Measurements from ENCODE around the gene TSPAN9. TPM values are rescaled to one million over a fixed set of nuclear protein-coding genes. Genes with fewer than 3 reads are reported as not detected.

Gene TSPAN9
- polyA plus RNA-seq, 2 of the 4 experiments (the other 2 are of a cell fraction), result 12.4 to 16.1 TPM

DNA sequence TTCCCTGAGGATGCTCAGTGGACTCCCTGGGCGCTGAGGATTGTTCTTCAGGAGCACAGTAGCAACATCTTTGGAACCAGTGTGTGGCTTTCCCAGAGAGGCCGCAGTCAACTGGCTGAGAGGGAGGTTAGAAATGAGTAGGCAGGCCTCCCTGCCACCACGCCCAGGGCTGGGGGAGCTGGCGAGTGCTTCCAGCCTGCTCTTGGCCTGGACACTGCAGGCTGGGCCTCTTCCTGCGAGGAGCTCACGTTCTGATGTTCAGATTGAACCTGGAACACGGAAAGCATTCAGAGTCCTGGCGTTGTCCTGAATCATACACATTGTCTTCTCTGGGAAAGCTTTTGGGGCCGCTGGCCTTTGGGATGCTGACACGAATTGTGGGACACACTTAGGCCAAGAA, 15.6 kb downstream of the TSPAN9 start:
- WGBS (ENCODE audit: missing lambda C conversion rate), result 87% methylated on average over 10 of the region's 10 CpGs
- H3K9me3 ChIP-seq, result no peaks in the 10 kb centered on the region
- ChIA-PET POLR2A (no interaction called here), CTCF (interaction anchor here (0.9 to 3.8 kb wide), 4 partner anchors 20 to 207 kb away, joined by 3 to 17 read pairs (median 6); no protein-coding TSS in a partner anchor)
- H3K4me2 ChIP-seq, result no peak overlapping the region
- no peak overlapping the region for H3K27ac ChIP-seq
- H3K4me3 ChIP-seq, result no peak overlapping the region
- no peak for DNase-seq (ENCODE audit: low read depth in 1 of 2, low spot score in 1 of 2)
- no peak for TF ChIP-seq ZSCAN20 (CRISPR knock-in tag; IDR thresholded peaks at IDR 0.05)
- TF ChIP-seq FOXS1 (CRISPR knock-in tag; IDR thresholded peaks at IDR 0.05), result no peak
- TF ChIP-seq, protein P1, sequence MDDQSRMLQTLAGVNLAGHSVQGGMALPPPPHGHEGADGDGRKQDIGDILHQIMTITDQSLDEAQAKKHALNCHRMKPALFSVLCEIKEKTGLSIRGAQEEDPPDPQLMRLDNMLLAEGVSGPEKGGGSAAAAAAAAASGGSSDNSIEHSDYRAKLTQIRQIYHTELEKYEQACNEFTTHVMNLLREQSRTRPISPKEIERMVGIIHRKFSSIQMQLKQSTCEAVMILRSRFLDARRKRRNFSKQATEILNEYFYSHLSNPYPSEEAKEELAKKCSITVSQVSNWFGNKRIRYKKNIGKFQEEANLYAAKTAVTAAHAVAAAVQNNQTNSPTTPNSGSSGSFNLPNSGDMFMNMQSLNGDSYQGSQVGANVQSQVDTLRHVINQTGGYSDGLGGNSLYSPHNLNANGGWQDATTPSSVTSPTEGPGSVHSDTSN (IDR thresholded peaks at IDR 0.05), result no peak
- TF ChIP-seq TFCP2L1 (CRISPR knock-in tag; IDR thresholded peaks at IDR 0.05), result no peak
- no peak for TF ChIP-seq RNF2 (IDR thresholded peaks at IDR 0.05; ENCODE audit: borderline replicate concordance, low read depth)
- TF ChIP-seq RFX5 (IDR thresholded peaks at IDR 0.05), result no peak
- TF ChIP-seq PHF8 (IDR thresholded peaks at IDR 0.05; ENCODE audit: borderline replicate concordance, low read depth), result no peak
- TF ChIP-seq TP53 (CRISPR knock-in tag; IDR thresholded peaks at IDR 0.05), result no peak
- TF ChIP-seq EP300 (IDR thresholded peaks at IDR 0.05), result no peak
- TF ChIP-seq JUNB (IDR thresholded peaks at IDR 0.05), result no peak
- TF ChIP-seq MAFK (IDR thresholded peaks at IDR 0.05; ENCODE audit: partially characterized antibody), result no peak
- TF ChIP-seq, protein P2, sequence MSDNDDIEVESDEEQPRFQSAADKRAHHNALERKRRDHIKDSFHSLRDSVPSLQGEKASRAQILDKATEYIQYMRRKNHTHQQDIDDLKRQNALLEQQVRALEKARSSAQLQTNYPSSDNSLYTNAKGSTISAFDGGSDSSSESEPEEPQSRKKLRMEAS (IDR thresholded peaks at IDR 0.05), result no peak
- TF ChIP-seq, protein P3, sequence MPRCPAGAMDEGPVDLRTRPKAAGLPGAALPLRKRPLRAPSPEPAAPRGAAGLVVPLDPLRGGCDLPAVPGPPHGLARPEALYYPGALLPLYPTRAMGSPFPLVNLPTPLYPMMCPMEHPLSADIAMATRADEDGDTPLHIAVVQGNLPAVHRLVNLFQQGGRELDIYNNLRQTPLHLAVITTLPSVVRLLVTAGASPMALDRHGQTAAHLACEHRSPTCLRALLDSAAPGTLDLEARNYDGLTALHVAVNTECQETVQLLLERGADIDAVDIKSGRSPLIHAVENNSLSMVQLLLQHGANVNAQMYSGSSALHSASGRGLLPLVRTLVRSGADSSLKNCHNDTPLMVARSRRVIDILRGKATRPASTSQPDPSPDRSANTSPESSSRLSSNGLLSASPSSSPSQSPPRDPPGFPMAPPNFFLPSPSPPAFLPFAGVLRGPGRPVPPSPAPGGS (IDR thresholded peaks at IDR 0.05), result no peak
- no peak for TF ChIP-seq SREBF2 (IDR thresholded peaks at IDR 0.05)
- no peak for TF ChIP-seq KDM1A (IDR thresholded peaks at IDR 0.05; ENCODE audit: low read depth)
- TF ChIP-seq, protein P4, sequence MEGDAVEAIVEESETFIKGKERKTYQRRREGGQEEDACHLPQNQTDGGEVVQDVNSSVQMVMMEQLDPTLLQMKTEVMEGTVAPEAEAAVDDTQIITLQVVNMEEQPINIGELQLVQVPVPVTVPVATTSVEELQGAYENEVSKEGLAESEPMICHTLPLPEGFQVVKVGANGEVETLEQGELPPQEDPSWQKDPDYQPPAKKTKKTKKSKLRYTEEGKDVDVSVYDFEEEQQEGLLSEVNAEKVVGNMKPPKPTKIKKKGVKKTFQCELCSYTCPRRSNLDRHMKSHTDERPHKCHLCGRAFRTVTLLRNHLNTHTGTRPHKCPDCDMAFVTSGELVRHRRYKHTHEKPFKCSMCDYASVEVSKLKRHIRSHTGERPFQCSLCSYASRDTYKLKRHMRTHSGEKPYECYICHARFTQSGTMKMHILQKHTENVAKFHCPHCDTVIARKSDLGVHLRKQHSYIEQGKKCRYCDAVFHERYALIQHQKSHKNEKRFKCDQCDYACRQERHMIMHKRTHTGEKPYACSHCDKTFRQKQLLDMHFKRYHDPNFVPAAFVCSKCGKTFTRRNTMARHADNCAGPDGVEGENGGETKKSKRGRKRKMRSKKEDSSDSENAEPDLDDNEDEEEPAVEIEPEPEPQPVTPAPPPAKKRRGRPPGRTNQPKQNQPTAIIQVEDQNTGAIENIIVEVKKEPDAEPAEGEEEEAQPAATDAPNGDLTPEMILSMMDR (IDR thresholded peaks at IDR 0.05), result no peak
- no peaks in the 10 kb centered on the region for H3K4me1 ChIP-seq
- ATAC-seq, result no peak; a peak in 1 of 6 replicates
- FAIRE-seq, result no peak

DNA sequence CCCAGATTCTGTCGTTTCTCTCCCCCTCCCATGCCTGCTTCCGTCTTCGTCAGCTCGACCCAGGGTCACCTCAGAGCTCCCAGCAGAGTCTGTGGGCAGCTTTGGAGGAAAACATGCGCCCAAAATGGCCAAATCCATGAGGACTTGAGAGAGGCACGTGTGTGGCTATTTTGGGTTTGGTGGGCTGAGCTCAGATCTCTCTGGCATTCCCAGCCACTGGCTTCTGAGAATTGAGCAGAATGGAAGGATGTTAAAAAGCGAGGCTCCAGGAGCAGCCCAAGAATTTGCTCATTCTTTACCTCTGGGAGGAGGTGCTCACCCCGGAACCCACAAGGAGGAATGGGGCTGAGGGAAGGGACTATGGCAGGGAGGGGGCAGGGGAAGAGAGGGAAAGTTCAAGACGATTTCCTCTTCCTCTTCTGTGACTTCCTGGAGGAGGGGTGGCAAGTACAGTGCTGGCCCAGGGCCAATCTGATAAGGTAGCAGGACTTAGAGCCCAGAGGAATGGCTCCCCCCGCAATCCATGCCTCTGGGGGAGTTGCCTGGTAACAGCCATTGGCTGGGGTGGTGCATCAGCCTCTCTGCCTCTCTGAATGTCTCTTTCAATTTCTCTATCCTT, 20.1 kb downstream of the TSPAN9 start:
- POLR2A ChIA-PET, result no interaction called here
- H3K4me3 ChIP-seq, result no peak overlapping the region
- H3K9me3 ChIP-seq, result no peaks in the 10 kb centered on the region; the same call in 2 of the 3 replicates
- CTCF ChIA-PET, result interaction anchor here (0.9 to 2.0 kb wide), 4 partner anchors 16 to 203 kb away, joined by 3 to 8 read pairs (median 6); no protein-coding TSS in a partner anchor
- ATAC-seq (no peak), FAIRE-seq (no peak), DNase-seq (ENCODE audit: low read depth in 1 of 2, low spot score in 1 of 2) (no peak)
- H3K27ac ChIP-seq, result no peak overlapping the region
- no peak for TF ChIP-seq MYC (IDR thresholded peaks at IDR 0.05; ENCODE audit: borderline replicate concordance, low read length)
- TF ChIP-seq HOXB13 (CRISPR knock-in tag; IDR thresholded peaks at IDR 0.05; ENCODE audit: low read depth), result no peak
- no peak for TF ChIP-seq ESRRA (IDR thresholded peaks at IDR 0.05; ENCODE audit: borderline replicate concordance, low read length)
- TF ChIP-seq KDM5A (IDR thresholded peaks at IDR 0.05), result no peak
- no peak for TF ChIP-seq EHMT2 (IDR thresholded peaks at IDR 0.05; ENCODE audit: low read depth)
- no peak for TF ChIP-seq JUNB (IDR thresholded peaks at IDR 0.05)
- TF ChIP-seq BHLHE40 (IDR thresholded peaks at IDR 0.05; ENCODE audit: low read depth, low read length), result no peak
- no peak for TF ChIP-seq HOXB5 (CRISPR knock-in tag; IDR thresholded peaks at IDR 0.05)
- no peak for TF ChIP-seq CBX8 (IDR thresholded peaks at IDR 0.05)
- TF ChIP-seq CEBPB (IDR thresholded peaks at IDR 0.05), result no peak
- TF ChIP-seq CHD4 (IDR thresholded peaks at IDR 0.05; ENCODE audit: borderline replicate concordance), result no peak
- no peak for TF ChIP-seq MAZ (IDR thresholded peaks at IDR 0.05; ENCODE audit: borderline replicate concordance, low read depth, low read length)
- TF ChIP-seq, protein P5, sequence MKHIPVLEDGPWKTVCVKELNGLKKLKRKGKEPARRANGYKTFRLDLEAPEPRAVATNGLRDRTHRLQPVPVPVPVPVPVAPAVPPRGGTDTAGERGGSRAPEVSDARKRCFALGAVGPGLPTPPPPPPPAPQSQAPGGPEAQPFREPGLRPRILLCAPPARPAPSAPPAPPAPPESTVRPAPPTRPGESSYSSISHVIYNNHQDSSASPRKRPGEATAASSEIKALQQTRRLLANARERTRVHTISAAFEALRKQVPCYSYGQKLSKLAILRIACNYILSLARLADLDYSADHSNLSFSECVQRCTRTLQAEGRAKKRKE (CRISPR knock-in tag; IDR thresholded peaks at IDR 0.05; ENCODE audit: low read depth), result no peak
- TF ChIP-seq CBX2 (IDR thresholded peaks at IDR 0.05; ENCODE audit: borderline replicate concordance, low read depth), result no peak
- TF ChIP-seq JUN (IDR thresholded peaks at IDR 0.05), result no peak
- TF ChIP-seq SREBF2 (IDR thresholded peaks at IDR 0.05), result no peak
- TF ChIP-seq EP300 (IDR thresholded peaks at IDR 0.05), result no peak
- no peak for TF ChIP-seq ZNF302 (CRISPR knock-in tag; IDR thresholded peaks at IDR 0.05)
- no peak for TF ChIP-seq SMC3 (IDR thresholded peaks at IDR 0.05)
- no peaks in the 10 kb centered on the region for H3K4me1 ChIP-seq
- 67% methylated on average over 10 of the region's 10 CpGs for WGBS (ENCODE audit: missing lambda C conversion rate)
- H3K4me2 ChIP-seq, result no peak overlapping the region
